ENCODE results near the gene CFAP210. TPM values are rescaled to one million over a fixed set of nuclear protein-coding genes. Genes with fewer than 3 reads are reported as not detected.

The CFAP210 gene
- total and polyA plus RNA-seq, 10 of the 15 experiments (the other 5 are each of a cell fraction or from before 2014, with no cell fraction given): not detected

DNA sequence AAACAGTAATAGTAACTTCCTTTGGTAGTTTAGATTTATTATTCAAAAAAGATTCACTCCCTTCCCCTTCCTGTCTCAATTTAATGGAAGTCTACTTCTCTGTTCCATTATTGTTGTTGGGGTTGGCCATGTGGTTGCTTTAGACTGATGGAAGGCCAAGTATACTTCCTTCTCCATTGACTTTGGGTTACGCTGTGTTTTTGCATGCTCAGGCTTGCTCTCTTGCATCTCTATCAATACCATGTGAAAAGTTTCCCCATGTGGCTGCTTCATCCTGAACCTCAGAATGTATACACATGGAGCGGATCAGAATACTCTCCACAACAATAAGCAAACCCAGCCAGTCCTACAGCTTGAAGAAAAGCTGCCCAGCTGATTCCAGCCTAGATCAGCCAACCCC is 20.3 kb downstream of the CFAP210 start:
- Histone ChIP-seq H3K4me2 (ENCODE audit: control insufficient read depth, insufficient read depth) (no peak overlapping the region), H3K79me2 (ENCODE audit: control insufficient read depth, insufficient read depth, low read length) (no peaks in the 10 kb centered on the region), H3K9ac (ENCODE audit: control insufficient read depth, insufficient read depth, low read length) (no peak overlapping the region), H3K27ac (ENCODE audit: control insufficient read depth, insufficient read depth) (no peak overlapping the region), H2AFZ (ENCODE audit: control insufficient read depth, low read depth, low read length) (no peak overlapping the region), H4K20me1 (ENCODE audit: control insufficient read depth, insufficient read depth) (no peaks in the 10 kb centered on the region), H3K9me3 (replicated peaks; ENCODE audit: control insufficient read depth, insufficient read depth, low read length) (no peaks in the 10 kb centered on the region), H3K27me3 (replicated peaks in 1 of 2; ENCODE audit: control insufficient read depth in 2 of 2, insufficient read depth in 2 of 2, low read length in 1 of 2) (no peaks in the 10 kb centered on the region), H3K4me3 (no peak overlapping the region), H3K36me3 (ENCODE audit: control insufficient read depth in 2 of 2, insufficient read depth in 2 of 2, low read length in 1 of 2) (no peaks in the 10 kb centered on the region), H3K4me1 (ENCODE audit: control insufficient read depth, insufficient read depth, low read length) (peaks cover 2% of the 10 kb centered on the region; the same call in 1 of the 2 replicates)
- DNase-seq (ENCODE audit: low read depth, low spot score): no peak
- no peak for ATAC-seq
- no TSS peak for BruUV-seq (replicated peaks)
- ChIA-PET CTCF (interaction anchor here (0.9 to 1.1 kb wide), 2 partner anchors 12 to 146 kb away, joined by 3 read pairs; no protein-coding TSS in a partner anchor), RAD21 (ENCODE audit: unreplicated experiment) (interaction anchor here (1.0 kb wide), 1 partner anchor 30 kb away, joined by 3 read pairs; no protein-coding TSS in a partner anchor), SMC1A (ENCODE audit: uncharacterized antibody, unreplicated experiment) (interaction anchor here (1.4 kb wide), 1 partner anchor 25 kb away, joined by 3 read pairs; no protein-coding TSS in a partner anchor), POLR2A (no interaction called here)
- intact Hi-C loops (cut with micrococcal nuclease; ENCODE audit: unreplicated experiment): no loop called here
- TF ChIP-seq IRF4 (IDR thresholded peaks at IDR 0.05; ENCODE audit: low read depth, low read length) (no peak), CBX5 (IDR thresholded peaks at IDR 0.05; ENCODE audit: low read depth) (no peak), HDAC6 (IDR thresholded peaks at IDR 0.05; ENCODE audit: unreplicated experiment) (no peak), SUZ12 (IDR thresholded peaks at IDR 0.05; ENCODE audit: unreplicated experiment) (no peak), IKZF2 (IDR thresholded peaks at IDR 0.05) (no peak), CEBPB (IDR thresholded peaks at IDR 0.05; ENCODE audit: borderline replicate concordance in 1 of 2, low read depth in 2 of 2, low read length in 2 of 2) (no peak), MTA2 (IDR thresholded peaks at IDR 0.05; ENCODE audit: low read depth) (no peak), CBFB (IDR thresholded peaks at IDR 0.05; ENCODE audit: low read depth) (no peak), BACH1 (IDR thresholded peaks at IDR 0.05; ENCODE audit: borderline replicate concordance) (no peak), MEF2A (IDR thresholded peaks at IDR 0.05; ENCODE audit: insufficient read depth, low read depth, low read length) (no peak), CHD1 (IDR thresholded peaks at IDR 0.05; ENCODE audit: low read depth, low read length) (no peak), CBX3 (IDR thresholded peaks at IDR 0.05; ENCODE audit: borderline replicate concordance, low read depth) (no peak), YY1 (IDR thresholded peaks at IDR 0.05; ENCODE audit: low read depth, low read length) (no peak), ZNF24 (IDR thresholded peaks at IDR 0.05) (no peak), EZH2 (IDR thresholded peaks at IDR 0.05; ENCODE audit: borderline replicate concordance, control insufficient read depth, low read depth, low read length) (no peak), DPF2 (IDR thresholded peaks at IDR 0.05) (no peak)
- in situ Hi-C loops (cut with MboI): no loop called here
- FAIRE-seq: no peak
- WGBS (ENCODE audit: insufficient coverage, insufficient replicate concordance, low lambda C conversion rate, missing lambda C conversion rate): 96% methylated on average over 2 of the region's 2 CpGs

Data from GM12878 (cell line).